GM21786 (cell line): ENCODE data around the gene PAPPA2.
"Not testable (repeated sequence)": the region's sequence is repeated elsewhere in the genome, so short reads cannot be mapped to it uniquely, and the experiment has no call there.

Experiments used
- ATAC-seq: cut with Tn5 transposase; IDR thresholded peaks from one replicate; pipeline ENCODE4 v1.9.1; 2021; ENCODE audit not compliant: unreplicated experiment

Gene PAPPA2

GRCh38 chr1:176462674-176463378 lies at the start of gene PAPPA2:
Gene PAPPA2 (plus strand): TSS chr1:176463175. CDS start chr1:176556323, 93,148 bp downstream.
- ATAC-seq: no peak

- no peak for ATAC-seq
Measured at GRCh38 chr1:176416777-176417176, 46.2 kb upstream of the PAPPA2 start.

GRCh38 chr1:176419608-176420007 lies 43.4 kb upstream of the PAPPA2 start:
- not testable (repeated sequence) for ATAC-seq

DNA sequence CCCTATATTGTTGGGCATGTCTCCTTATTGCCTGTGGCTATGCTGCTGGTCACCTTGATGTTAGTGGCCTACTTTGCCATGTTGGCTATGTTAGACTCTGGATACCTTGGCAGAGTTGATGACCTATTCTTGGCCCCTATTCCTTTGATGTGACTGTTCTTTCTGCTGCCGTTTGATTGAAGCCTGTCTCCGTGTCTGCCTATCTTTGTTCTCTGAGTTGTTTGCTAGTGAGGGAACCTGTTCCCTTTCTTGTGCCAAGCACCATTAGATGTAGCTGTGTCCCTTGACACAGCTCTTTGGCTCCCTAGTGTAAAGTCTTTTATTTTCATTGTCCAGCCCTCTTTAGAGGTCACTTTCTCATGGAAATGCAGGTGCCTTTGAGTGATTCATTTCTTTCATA lies 28.7 kb upstream of the PAPPA2 start:
- ATAC-seq: no peak

DNA sequence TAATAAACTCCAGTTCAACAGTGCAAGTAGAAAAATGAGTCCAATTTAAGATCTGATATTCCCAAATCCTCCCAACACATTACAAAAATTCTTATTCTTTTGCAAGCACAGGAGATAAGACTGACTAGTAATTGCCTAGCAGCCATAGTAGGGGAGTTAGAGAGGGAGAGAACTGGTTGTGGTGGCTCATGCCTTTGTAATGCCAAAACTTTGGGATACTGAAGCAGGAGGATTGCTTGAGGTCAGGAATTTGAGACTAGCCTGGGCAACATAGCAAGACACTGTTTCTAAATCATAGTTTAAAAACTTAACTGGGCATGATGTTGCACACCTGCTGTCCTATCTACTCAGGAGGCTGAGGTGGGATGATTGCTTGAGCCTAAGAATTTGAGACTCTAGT lies 26.7 kb upstream of the PAPPA2 start:
- ATAC-seq: no peak

DNA sequence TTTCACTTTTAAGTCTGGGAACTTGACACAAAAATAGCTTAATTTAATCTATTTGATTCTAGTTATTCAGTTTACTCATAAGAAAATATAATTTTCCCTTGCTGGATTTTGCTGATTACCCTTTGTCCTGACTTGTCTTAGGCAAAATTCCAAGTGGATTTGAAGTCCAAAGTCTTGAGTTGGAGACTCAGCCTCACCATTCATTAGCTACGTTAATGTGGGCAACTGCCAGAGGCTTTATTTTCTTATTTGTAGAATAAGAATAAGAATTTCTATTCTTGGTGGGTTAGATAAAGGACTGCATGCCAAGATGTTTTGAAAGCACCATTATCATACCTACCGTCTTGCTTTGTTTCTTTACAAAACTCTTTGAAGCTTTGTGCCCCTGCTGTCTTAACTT lies 22.8 kb upstream of the PAPPA2 start:
- ATAC-seq: no peak

DNA sequence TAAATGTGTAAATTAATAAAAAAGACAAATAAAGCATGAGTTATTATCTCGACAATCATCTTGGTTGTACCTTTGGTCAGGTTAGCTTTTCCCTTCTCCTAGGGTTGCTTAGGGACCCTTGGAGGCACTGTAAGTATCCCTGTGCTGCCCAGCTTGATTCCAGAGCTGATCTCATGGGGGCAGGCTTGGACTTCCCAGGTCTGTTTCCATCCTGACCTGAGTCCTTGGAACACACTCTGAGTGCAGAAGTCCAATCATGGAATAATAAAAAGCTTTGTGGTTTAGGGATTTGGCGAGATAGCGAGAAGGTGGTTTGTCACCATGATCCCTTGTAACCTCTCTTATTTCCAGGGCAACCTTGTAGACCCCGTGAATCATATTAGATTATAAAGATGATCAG lies 18.7 kb upstream of the PAPPA2 start:
- no peak for ATAC-seq

GRCh38 chr1:176445402-176445801 lies 17.6 kb upstream of the PAPPA2 start:
- no peak for ATAC-seq

DNA sequence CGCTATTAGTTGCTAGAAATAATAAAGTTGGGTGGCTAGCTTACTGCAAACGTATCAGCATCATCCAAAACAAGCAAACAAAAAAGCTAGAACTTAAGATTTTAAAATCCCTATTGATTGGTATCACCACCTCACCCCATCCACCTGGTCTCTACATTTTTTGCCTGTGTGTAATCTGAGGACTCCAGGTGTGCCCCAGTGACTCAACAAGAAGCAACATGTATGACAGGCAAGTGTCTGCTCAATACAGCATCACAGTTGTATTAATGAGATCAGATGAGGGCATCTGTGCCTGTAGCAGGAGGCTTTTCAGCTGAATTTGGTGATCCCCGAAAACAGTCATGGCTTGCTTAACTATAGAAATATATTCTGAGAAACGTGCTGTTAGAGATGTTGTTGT lies 14.6 kb upstream of the PAPPA2 start:
- no peak for ATAC-seq

GRCh38 chr1:176450526-176450925 lies 12.4 kb upstream of the PAPPA2 start:
- no peak for ATAC-seq

DNA sequence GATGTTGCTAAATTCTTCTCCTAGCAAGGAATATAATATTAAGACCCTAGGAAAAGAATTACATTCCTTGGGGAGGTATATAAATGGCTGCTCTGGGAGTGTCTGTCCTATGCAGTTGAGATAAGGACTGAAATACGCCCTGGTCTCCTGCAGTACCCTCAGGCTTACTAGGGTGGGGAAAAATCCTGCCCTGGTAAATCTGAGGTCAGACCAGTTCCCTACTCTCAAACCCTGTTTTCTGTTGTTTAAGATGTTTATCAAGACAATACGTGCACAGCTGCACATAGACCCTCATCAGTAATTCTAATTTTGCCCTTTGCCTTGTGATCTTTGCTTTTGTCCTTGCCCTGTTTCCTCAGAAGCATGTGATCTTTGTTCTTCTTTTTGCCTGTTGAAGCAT lies 11.2 kb upstream of the PAPPA2 start:
- ATAC-seq: not testable (repeated sequence)

DNA sequence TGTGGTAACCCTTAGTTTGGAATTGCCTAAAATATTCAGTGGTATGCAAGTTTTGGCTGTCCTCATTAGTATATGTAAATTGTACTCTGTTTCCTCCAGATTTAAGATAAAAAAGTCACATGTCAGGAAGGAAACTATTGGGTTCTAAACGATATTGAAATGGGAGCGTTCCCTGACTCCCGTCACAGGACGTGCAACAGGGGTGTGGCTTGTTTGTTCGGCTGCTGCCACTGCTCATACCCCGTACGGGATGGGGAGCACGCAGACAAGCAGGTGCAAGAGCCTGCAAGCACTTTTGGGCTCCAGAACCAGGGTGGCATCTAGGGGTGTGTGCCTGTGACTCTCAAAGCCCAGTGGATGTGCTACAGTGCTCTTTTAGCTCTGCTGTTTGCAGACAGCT lies 6.2 kb upstream of the PAPPA2 start:
- ATAC-seq: no peak

DNA sequence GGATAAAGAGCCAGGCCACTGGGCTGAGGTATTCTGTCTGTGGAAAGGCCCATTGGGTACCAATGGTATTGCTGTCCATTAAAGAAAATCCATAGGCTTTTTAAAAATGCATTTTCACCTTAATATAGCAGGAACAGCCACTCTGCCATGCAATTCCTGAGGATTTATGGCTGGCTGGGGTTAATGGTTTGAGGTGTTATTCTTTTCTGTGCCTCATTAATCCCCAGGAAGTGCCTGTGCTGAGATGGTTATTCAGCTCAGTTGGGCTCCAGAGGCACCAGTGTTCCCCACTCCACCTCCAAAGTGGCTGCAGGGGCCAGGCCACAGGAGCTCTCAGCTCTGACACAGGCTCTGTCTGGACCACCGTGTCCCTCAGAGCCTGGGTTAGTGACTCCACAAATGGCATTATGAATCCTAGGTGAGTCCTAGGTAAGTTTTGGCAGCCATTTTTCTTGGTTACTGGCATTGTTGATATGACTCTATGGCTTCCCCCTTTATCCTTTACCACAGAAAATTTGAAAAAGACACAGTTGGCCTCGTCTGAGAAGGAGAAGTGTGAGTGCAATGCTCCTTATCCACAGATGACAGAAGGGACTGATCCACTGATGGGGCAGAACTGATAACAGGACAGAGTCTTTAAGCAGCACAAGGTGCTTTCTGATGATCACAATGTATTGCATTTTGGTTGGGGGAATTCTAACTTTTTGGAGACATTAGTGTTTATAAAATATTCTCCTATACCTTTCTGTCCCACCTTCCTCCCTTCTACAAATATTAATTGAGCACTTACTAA lies 2.2 kb upstream of the PAPPA2 start:
- ATAC-seq: no peak

GRCh38 chr1:176461576-176461975 lies 1.4 kb upstream of the PAPPA2 start:
- no peak for ATAC-seq

DNA sequence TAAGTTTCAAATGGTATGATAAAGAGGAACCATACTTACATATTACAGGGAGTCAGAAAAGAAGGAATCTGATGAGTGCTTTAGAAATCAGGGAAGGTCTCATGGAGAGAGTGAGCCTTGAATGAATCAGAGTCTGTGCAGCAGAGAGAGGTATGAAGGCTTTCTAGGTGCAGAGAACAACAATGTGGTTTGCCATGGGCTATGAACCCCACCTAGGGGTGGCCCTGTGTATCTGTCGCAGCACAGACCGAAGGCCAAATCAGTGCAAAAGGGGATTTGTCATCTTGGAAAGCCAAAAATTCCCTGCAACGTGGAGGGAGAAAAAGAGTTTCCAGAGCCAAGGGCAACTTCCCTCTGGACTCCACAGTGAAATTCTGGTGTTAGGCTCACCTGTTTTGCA lies 3.5 kb downstream of the PAPPA2 start:
- no peak for ATAC-seq

GRCh38 chr1:176469450-176470010 lies 6.6 kb downstream of the PAPPA2 start:
- no peak for ATAC-seq

GRCh38 chr1:176471338-176472121 lies 8.6 kb downstream of the PAPPA2 start:
- no peak for ATAC-seq

GRCh38 chr1:176479971-176480370 lies 17.0 kb downstream of the PAPPA2 start:
- no peak for ATAC-seq

DNA sequence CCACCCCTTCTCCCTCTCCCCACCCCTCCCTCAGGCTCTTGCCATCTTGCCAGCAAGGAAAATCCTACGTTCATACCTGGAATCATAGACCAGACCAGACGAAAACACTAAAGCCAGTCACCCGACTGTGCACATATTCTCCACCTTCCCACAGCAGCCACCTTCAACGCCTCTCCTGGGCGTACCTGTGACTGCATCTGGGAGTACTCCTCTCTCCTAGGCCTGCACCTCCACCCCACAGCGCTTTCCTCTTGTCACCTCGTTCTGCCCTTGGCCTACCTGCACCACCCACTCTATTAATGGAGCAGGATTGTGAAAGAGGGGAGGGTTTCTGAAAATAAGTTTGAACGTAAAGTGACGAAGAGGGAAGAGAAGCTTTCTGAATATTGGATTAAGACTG lies 17.8 kb downstream of the PAPPA2 start:
- ATAC-seq: no peak

DNA sequence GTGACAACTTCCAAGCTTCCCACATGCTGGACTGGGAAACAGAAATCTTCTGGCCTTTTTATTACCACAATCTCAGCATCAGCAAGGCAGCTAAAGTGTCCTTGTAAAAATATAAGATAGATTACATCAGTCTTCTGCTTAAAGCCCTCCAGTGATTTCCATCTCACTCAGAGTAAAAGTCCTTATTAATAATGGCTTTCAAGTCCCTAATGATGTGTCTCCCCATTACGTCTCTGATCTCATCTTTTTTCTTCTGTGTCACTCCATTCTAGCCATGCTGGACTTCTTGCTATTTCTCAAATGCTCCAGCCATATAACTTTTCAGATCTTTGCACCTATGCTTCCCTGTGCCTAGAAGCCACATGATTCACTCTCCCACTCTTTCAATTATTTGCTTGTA lies 22.1 kb downstream of the PAPPA2 start:
- no peak for ATAC-seq

GRCh38 chr1:176494436-176494835 lies 31.5 kb downstream of the PAPPA2 start:
- no peak for ATAC-seq
